Stromal cell of bone marrow (primary cell): ENCODE data around the gene TBATA.

Source experiments
- DNase-seq: peaks from one replicate; pipeline ENCODE4 v3.0.0-alpha.2; 2012; ENCODE audit warnings: low read depth

The TBATA gene

GRCh38 chr10:70743879-70744278, 41.3 kb downstream of the TBATA start:
- DNase-seq: no peak

DNA sequence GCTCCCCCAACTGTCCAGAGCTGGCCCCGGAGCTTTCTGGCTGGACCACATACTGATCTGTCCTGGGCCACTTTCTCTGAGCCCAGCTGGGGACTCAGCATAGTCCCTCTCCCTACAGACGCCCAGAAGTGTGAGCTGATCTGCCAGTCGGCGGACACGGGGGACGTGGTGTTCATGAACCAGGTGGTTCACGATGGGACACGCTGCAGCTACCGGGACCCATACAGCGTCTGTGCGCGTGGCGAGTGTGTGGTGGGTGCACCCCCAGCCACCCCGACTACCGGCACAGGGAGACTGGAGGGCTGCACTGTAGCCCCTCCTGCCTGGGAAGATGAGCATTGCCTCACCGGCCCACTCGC, 41.8 kb downstream of the TBATA start:
- DNase-seq: no peak

- DNase-seq: peak; percentile 58
Measured at GRCh38 chr10:70742537-70743429, 42.4 kb downstream of the TBATA start.

DNA sequence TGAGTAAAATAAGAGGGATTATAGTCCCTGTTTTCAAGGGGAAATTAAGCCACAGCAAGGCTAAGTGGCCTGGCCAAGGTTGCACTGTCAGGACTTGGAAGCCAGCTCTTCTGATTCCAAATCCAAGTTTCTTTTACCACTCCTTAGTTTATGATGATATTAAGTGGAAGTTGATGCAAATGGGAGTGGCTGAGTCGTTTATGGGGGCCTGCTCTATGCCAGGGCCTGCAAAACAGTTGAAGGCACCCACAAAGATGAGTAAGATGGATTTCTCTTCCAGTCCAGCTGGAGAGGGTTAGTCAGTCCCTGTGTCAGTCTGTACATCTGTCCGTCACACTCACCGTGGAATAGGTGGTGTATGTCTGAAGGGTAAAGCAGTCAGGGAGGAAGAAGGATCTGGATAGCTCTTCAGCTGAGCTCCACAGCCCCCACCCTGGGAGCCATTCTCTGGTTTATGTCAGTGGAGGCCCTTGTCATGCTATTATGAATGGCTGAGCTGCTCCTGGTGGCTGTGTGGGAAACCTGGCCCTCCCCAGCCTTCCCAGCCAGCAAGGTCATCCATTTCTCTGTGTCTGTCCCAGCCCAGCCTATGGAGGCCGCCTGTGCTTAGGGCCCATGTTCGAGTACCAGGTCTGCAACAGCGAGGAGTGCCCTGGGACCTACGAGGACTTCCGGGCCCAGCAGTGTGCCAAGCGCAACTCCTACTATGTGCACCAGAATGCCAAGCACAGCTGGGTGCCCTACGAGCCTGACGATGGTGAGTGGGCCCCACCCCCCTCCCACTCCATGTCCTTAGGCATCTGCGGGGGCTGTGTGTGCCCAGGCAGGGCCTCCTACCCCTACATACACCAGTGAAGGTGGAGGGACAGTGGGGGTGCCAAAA, 44.5 kb downstream of the TBATA start:
- DNase-seq: no peak

- DNase-seq: no peak
Measured at GRCh38 chr10:70738761-70739121, 46.4 kb downstream of the TBATA start.

- DNase-seq: no peak
Measured at GRCh38 chr10:70738006-70738760, 47.0 kb downstream of the TBATA start.

- no peak for DNase-seq
Measured at GRCh38 chr10:70737250-70737649, 47.9 kb downstream of the TBATA start.

- no peak for DNase-seq
Measured at GRCh38 chr10:70736525-70736924, 48.7 kb downstream of the TBATA start.

DNA sequence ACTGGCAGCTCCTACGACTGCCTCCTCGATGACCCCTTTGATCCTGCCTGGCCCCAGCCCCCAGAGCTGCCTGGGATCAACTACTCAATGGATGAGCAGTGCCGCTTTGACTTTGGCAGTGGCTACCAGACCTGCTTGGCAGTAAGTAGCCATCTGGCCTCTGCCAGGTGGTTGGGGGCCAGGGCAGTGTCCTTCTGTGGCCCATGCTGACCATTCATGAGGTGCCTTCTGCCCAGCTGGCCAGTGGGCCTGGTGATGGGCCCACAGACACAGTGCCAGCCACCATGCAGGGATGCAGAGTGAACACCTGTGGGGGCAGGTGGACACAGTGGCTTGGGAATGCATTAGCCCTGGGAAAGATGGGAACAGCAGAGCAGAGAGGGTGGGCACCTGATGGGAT, 50.0 kb downstream of the TBATA start:
- no peak for DNase-seq

GRCh38 chr10:70733051-70733450, 52.1 kb downstream of the TBATA start:
- DNase-seq: no peak

DNA sequence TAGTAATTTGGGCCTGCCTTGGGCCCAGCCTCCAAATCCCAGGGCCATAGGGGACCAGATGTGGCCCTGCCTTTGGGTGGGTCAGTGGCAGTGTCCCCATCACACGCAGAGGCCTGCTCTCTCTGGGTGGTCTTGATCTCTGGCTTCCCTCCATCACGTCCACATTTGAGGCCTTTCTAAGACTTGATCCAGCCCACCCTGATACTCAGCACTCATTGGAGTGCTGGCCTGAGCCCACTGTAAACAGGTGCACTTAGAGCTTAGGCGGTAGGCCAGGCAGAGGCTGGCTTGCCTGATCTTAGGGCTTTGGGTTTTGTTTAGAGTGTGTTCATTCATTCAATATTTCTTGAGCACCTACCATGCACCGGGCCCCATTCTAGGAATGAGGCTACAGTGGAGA, 52.6 kb downstream of the TBATA start:
- DNase-seq: no peak

- no peak for DNase-seq
Measured at GRCh38 chr10:70730955-70731354, 54.2 kb downstream of the TBATA start.

GRCh38 chr10:70729763-70730357, 55.3 kb downstream of the TBATA start:
- no peak for DNase-seq

DNA sequence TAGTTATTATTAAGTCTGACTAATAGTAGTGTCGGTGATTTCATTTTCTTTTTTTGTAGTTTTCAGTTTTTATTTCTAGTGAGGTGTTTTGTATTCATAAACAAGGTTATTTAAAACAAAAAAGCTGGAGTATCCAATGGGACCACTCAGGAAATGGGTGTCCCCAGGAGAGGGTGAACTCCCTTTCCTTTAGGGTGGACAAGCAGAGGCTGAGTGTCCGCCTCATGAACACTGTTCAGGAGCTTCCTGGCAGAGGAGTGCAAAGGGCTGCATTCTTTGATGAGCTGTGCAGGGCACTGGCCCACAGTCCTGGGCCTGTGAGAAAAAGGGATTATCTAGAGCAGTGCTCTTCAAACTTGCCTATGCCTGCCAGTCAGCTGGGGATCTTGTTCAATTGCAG, 56.8 kb downstream of the TBATA start:
- DNase-seq: no peak

- DNase-seq: no peak
Measured at GRCh38 chr10:70726909-70727495, 58.2 kb downstream of the TBATA start.

DNA sequence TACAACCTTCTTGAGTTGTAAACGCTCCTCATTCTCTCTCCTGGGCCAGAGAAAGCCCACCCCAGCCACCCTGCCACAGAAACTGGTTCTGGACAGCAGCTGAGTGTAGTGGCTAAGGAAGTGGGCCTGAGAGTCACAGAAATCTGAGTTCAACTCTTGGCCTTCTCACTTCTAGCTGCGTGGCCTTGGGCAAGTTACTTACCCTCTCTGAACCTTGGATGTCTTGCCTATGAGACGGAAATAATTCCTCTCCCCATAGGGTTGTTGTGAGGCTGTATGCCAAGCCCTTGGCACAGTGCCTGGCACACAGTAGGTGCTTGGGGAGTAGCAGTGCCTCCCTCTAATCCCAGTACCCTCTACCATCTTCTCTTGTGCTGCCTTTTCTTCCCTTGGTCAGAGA, 61.4 kb downstream of the TBATA start:
- no peak for DNase-seq

- DNase-seq: peak; percentile 37
Measured at GRCh38 chr10:70722820-70723424, 62.3 kb downstream of the TBATA start.
